NCI-H748 treated with DMSO at 0.1 percent for 48 hours (cell line): ENCODE results near the gene PER3.

Experiments
- DNase-seq: peaks from one replicate; lab custom pipeline; 2025; lab: John Stamatoyannopoulos, UW

The PER3 gene

DNA sequence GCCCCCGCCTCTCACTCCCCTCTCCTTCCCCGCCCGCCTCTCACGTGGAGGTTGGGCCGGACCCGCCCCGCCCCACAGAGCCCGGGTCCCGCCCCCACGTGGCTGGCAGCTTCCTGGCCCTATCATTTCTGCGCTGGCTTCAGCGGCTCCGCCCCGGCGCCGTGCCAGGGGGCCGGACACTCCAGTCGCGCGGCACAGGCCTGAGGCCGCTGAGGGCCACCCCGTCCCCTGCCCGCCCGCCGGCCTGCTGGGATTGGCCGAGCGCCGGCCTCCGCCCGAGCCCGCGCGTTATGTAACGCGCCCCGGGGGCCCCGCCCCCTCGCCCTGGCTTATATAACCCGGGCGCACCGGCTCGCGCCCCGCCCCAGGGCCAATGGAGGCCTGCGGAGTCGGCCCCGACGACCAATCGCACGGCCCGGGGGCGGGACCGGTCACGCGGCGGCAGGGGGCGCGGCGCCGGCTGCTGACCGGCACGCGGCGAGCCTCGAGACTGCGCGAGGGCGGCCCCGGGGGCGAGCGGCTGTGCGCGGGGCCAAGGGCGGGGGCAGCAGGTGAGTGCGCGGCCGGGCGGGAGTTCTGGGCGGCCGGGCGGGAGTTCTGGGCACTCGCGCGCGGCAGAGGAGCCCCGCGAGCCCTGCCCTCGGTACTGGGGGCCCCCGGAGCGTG lies at the start of gene PER3:
Gene PER3, plus strand, starts transcription at position 466 of the 666 bp plus-strand sequence. CDS start 587 bp downstream, outside the sequence.
- peak; percentile 79 for DNase-seq

- no peak for DNase-seq
Measured at GRCh38 chr1:7738044-7738443, 46.0 kb upstream of the PER3 start.

- no peak for DNase-seq
Measured at GRCh38 chr1:7743346-7743745, 40.7 kb upstream of the PER3 start.

DNA sequence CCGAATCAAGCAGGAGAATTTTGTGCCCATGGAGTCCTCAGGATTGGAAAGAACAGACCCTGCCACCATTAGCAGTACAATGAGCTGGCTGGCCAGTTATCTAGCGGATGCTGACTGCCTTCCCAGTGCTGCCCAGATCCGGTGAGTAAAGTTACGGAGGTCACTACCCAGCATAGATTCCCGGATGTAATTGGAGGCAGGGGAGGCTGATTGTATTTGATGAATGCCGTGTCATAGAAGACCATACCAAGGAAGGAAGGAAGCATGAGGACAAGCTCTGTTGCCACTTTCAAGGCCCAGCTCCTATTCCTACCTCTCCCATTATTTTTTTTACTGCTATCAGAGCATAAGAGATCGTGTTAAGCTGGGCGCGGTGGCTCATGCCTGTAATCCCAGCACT lies 39.2 kb upstream of the PER3 start:
- no peak for DNase-seq

GRCh38 chr1:7745783-7746182 lies 38.3 kb upstream of the PER3 start:
- DNase-seq: no peak

GRCh38 chr1:7747605-7748004 lies 36.5 kb upstream of the PER3 start:
- no peak for DNase-seq

DNA sequence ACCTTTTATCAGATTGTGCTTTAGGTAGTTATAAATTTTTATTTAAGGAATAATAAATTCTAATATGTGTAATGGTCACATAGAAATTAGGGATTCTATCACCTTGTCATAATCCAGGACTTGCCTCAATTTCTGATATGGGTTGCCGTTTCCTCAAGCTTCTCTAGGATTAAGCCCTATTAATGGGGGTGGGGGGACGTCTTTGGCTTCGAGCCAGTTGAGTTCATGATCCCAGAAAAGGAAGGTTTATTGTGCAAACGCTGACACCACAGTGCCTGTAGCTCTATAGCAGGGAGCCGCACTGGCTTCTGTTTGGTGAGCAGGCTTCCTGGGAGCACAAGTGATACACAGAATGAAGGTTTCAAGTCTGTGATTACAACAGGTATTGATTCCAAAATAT lies 35.0 kb upstream of the PER3 start:
- DNase-seq: no peak

GRCh38 chr1:7751174-7751573 lies 32.9 kb upstream of the PER3 start:
- DNase-seq: no peak

GRCh38 chr1:7752512-7753417 lies 31.3 kb upstream of the PER3 start:
- peak; percentile 79 for DNase-seq

GRCh38 chr1:7753641-7754040 lies 30.4 kb upstream of the PER3 start:
- no peak for DNase-seq

GRCh38 chr1:7754234-7754633 lies 29.9 kb upstream of the PER3 start:
- DNase-seq: no peak

- DNase-seq: no peak
Measured at GRCh38 chr1:7755448-7755847, 28.6 kb upstream of the PER3 start.

- no peak for DNase-seq
Measured at GRCh38 chr1:7760245-7760644, 23.8 kb upstream of the PER3 start.

DNA sequence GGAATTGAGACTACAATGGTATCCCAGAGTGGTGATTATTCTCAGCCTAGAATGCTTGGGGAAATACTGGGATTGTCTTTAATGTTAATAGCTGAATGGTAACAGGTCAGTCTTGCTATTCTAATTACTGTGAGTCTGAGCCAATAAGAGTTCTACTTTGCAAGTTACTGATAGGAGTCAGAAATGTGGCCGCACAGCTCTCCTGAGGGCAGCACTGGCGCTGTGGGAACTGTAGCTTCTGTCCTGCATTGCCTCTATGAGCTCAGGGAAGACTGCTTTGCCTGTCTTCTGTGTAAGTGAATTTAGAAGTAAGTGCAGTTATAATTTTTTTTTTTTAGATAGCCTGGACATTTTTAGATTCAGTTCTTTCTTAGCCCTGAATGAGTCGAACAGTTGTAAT lies 23.0 kb upstream of the PER3 start:
- DNase-seq: no peak

DNA sequence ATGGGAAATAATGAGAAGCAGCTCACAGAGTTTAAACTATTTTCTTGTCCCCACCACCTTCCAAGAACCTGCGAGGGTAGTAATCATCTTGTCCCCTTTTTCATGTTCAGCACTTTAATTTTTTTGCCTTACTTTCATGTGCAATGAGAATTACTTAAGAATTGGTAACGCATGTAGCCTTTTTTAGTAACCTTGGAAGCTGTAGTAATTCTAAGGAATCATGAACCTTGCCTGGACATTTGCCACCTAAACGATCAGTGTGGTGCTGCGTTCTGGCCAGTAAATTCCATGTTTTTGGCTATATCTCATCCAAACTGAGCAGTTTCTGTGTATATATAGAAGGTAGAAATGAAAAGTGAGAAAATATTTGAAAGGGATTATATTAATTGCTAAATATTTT lies 16.9 kb upstream of the PER3 start:
- DNase-seq: no peak

- no peak for DNase-seq
Measured at GRCh38 chr1:7768583-7768982, 15.5 kb upstream of the PER3 start.

DNA sequence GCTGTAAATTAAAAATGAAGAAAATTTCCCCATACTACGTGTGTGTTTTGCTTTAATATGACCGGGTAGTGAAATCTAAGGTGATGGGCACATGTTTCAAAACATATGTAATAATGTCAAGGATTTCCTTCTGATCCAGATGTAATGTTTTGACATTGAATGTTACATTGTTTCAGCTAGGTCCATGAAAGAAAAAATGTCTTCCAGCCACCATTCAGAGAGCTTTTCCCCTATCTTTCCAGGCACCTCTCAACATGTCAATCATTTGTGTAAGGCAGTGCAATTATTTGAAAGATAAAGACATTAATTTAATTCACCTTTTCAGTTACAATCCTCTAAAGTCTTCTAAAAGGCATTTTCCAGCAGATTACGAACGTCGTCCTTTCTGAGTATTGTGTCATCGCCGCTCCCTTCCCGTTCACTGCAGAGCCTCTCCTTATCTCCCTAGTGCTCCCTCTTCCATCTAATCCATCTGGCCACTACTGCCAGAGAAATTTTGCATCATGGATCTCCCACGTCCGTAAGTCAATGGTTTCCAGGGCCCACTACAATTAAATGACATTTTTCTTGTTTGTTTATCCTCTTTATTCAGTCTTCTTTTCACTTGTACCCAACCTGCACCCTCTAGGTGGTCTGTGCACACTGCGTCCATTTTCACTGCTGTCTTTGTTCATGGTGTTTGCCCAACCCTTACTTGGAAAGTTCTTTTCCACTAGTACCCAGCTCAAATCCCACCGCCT lies 14.2 kb upstream of the PER3 start:
- DNase-seq: no peak

- DNase-seq: no peak
Measured at GRCh38 chr1:7770669-7770996, 13.5 kb upstream of the PER3 start.

- peak; percentile 27 for DNase-seq
Measured at GRCh38 chr1:7770997-7771822, 12.9 kb upstream of the PER3 start, which contains the start of gene VAMP3. TSS of gene VAMP3 (plus strand) at chr1:7771296. CDS start at chr1:7771384, 88 bp downstream.

DNA sequence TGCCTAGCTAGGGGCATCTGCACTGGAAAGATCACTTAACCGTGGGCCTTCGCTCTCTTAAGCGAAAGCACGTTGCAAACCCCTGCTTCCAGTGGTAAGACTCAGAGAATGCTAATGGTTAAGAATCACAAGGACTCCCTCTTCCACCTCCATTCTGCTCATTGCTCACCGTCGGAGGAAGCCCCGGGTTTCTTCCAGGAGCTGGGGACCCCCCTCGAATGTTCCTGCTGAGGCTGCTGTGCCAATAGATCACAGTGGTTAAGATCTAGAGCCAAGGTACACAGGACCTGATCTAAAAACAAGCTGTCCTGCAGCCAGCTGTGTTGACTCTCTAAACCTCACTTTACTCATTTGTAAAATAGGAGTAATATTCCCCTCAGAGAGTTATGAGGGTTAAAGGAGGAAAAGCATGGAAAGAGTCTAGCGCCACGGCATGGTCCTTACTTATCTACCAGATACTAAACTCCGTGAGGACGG lies 12.2 kb upstream of the PER3 start:
- no peak for DNase-seq

DNA sequence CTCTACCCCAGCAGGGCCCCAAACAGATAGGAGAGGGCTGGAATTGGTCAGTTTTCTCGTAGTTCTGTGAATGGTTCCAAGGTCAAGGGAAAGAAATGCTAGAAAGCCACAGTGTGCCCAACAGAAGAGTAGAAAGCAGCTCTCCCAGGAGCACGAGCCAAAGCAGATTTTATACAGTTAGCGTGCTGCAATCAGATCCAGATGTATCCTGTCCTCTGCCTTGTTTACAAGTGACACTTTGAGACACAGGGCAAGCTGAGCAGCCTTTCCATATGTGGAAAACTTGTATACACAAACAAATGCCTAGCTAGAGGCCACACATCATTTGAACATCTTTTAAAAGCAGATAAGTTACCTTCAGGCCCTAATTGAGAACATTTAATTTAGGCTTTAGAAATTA lies 6.5 kb upstream of the PER3 start:
- DNase-seq: no peak

DNA sequence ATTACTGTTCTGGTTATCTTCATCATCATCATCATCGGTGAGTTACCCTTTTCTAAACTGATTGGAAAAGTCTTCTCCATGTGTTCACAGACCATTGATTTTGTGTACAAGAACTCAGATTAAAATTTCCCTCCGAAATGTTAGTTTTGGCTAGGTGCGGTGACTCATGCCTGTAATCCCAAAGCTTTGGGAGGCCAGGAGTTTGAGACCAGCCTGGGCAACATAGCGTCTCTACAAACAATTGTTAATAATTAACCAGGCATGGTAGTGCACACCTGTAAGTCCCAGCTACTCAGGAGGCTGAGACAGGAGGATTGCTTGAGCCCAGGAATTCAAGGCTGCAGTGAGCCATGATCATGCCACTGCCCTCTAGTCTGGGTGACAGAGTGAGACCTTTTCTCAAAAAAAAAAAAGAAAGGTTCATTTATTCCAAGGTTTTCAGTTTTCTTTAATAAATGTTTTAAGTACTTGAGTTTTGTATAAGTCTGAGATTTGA lies 5.9 kb upstream of the PER3 start:
- no peak for DNase-seq
